Mesenteric fat pad (tissue), 1 donor: ENCODE data around the gene PDE4D. TPM values are rescaled to one million over a fixed set of nuclear protein-coding genes. Genes with fewer than 3 reads are reported as not detected.

Experiments used
- DNase-seq: peaks from one replicate; pipeline ENCODE4 v3.0.0-alpha.2; 2020; ENCODE audit warnings: low spot score
- total RNA-seq: library from RNA; stranded (reverse); fragmentation: NEBNext Ultra II Directional; extraction: Animal tissue kit (Norgen Biotek cat#: 25700); gene quantifications from one replicate; pipeline ENCODE4 v1.2.1, GENCODE V29; 2021
- donor health status: DM: yes; HTN: yes; CAD: no.

PDE4D gene
- total RNA-seq, 1 donor from 2014 or later: 28.8 TPM

DNA sequence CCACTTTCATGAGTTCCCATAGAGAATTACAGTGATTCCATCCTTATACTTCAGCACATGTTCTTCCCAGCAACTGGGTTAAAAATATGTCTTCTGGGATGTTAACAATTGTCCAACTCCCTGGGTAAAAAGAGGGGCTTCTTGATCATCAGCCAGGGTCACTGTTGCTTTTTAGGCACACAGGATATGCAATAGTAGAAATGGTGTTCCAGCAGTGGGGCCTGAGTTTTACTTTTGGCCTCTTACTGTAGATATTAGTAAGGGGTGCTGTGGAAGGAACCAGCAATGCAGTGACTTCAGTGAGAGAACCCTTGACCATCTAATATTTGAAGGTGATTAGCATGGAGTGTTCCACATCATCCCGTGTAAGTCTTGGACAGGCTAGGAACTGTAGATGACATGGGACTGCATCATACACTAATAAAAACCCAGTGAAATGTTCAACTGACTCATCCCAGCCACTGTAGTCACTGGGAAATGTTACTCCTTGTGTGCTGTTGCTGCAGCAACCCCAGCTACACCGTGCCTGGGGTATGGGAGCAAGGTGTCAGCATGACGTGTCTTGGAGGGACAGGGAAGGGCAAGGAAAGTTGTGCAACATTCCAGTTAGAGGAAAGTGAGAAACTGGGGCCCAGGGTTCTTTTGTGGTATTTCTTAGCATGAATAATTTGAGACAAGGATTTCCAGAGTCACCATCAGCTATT lies 699.8 kb downstream of the PDE4D start:
- DNase-seq: no peak

GRCh38 chr5:59190746-59191145 lies 702.8 kb downstream of the PDE4D start:
- DNase-seq: no peak

DNA sequence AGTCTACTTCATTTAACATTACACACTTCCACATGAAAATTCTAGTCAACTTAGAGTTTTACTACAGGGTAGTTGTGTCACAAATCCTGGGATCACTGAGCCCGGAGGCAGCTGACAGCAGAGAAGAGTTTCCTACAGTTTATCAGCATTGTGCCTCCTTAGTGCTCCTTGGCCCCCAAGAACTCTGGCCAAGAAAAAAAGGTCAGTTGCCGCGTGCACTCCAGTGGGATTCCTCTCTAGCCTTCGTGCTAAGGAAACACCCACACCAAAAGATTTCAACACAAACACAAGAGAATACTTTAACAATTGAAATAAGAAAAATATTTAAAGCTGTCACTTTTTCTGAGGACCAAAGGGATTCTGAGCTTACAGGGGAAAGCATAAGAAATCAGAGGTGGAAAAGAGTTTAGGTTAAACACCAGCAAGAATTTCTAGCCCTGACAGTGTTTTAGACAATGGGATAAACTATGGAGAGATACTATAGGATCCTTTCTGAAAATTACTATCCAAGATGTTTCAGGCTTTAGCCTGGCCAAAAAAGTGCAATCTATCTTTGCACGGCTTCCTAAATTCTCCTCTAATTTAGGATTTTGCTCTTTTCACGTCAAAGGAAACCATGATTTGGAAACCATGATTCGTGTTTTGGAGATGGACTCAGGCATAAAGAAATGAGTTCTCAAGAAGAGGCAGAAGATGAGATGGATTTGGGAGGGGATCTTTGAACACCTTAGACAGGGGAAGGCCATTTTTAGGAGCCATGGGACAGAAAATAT lies 703.9 kb downstream of the PDE4D start:
- no peak for DNase-seq

- no peak for DNase-seq
Observed at GRCh38 chr5:59188419-59189225, 704.9 kb downstream of the PDE4D start.

GRCh38 chr5:59187857-59188256 lies 705.7 kb downstream of the PDE4D start:
- DNase-seq: no peak

GRCh38 chr5:59186623-59187022 lies 706.9 kb downstream of the PDE4D start:
- DNase-seq: no peak

GRCh38 chr5:59185757-59186385 lies 707.7 kb downstream of the PDE4D start:
- no peak for DNase-seq

DNA sequence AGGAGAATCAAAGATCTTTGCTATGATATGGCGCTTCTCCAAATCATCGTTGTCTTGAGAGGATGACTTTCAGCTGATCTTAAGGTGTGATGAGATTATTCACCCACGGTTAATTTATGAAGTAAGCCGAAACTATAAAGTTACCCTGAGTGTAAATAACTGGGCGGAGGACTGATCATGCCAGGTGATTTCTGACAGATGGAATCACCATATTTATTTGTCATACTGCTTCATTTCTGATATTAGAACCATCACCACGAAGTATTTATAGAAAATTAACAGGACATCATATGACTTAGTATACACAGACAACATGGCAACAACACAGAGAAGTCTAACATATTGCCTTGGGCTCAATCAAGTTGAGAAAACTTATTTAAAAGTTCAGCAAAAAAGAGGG lies 708.8 kb downstream of the PDE4D start:
- DNase-seq: no peak

GRCh38 chr5:59182760-59183159 lies 710.8 kb downstream of the PDE4D start:
- no peak for DNase-seq

- DNase-seq: no peak
Observed at GRCh38 chr5:59180515-59180914, 713.0 kb downstream of the PDE4D start.

GRCh38 chr5:59179704-59180103 lies 713.8 kb downstream of the PDE4D start:
- no peak for DNase-seq

DNA sequence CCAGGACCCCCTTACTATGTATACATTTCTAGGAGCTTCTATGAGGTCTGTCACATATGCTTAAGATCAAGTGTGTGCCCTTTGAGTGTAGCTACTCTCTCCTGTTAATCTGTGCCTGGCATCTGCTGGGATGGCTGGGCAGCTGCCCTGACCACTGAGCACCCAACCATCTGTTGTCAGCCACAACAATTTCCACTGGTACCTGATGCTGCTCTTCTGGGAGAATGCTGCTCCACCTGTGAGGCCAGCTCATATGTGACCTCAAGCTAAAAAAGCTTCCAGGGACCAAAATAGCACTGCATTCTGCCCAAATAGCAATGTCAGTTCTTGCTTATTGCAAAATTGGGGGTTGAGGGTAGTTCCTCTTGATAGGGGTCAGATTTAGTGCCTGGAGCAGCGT lies 715.0 kb downstream of the PDE4D start:
- DNase-seq: no peak

DNA sequence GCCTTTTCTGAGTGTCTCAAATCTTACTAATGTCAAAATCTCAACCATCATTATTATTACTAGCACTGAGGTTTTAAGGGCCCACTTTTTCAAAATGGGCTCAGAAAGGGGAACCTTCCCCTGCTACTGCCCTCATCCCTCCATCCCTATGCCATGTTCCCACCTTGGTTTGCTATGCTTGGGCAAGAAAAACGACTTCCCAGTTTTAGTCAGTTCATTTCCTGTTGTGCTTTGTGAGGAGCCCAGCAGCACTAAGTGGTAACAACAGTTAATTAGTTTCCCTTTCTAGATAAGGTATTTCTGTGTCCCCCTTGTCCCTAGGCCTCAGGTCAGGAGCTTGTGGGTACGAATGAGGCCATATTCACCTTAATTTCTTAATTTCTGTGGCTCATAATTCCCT lies 715.5 kb downstream of the PDE4D start:
- no peak for DNase-seq

- no peak for DNase-seq
Observed at GRCh38 chr5:59177644-59178043, 715.9 kb downstream of the PDE4D start.

DNA sequence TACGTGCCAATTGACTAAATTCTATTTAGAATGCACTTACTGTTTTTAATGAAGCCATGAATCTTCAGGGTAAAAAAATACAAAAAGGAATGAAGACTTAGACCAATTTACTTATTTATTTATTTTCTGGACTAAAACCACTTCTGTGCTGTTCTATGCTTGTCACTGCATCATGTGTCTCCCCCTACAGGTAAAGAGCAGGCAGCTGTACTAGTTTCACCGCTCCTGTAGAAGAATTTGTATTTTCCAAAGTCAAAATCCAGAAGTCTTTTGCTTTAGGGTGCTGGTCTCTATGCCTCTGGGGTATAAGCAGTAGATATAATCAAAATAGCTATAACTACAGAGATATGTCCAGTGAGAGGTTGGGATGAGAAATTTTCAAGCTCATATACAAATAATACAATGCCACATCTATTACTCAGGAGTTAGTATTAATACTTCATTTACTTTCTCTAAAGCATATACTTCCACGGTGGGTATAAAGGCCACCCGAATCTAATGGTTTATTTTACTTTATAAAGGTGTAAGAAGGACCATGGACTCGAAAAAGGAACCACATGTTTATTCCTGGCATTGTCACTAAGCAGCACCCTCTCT lies 719.2 kb downstream of the PDE4D start:
- DNase-seq: no peak

DNA sequence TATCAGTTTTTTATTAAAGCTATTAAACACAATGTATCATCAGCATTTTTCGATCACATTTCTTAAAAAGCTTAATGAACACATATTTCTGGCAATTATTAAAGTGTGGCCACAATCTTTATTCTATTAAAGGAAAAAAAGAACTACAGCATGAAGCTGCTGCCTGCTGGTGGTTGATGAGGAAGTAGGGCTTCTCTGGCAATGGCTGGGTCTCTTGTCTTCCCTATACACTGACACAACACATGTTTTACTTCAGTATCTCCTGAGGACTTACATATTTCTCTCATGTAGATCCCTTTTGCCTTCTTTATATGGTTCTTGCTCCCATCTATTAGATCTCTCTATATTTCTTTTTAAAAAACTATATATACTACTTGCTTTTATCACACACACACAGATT lies 719.9 kb downstream of the PDE4D start:
- no peak for DNase-seq

DNA sequence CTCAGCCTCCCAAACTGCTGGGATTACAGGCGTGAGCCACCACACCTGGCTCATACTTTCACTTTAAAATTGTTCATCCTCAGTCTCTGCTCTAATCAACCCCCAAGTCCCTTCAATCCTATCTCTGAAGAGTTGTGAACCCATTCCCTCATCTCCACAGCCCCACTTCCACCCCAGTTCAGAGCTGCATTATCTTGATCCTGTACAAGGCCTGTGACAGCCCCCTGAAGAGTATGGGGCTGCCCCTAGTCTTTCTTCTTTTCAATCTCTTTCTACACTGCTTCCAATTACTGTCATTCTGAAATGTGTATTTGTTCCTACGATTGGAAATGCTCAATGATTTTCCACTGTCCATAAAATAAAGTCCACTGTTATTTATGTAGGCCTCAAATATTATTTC lies 722.4 kb downstream of the PDE4D start:
- DNase-seq: no peak

DNA sequence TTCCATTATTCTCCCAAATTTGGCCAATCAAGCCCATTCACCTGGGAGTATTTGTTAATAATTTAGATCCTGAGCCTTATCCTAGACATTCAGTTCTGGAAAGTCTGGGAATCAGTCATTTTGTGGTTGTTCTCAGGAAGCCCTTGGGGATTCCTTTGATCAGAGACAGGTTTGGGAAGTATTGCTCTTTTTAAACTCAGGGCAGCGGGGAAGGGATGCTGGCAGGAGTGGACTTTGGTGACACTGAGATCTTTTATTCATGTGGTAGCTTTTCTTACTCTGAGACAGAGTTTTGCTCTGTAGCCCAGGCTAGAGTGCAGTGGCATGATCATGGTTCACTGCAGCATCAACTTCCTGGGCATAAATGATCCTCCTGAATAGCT lies 723.8 kb downstream of the PDE4D start:
- no peak for DNase-seq

GRCh38 chr5:59169081-59169767 lies 724.3 kb downstream of the PDE4D start:
- no peak for DNase-seq

DNA sequence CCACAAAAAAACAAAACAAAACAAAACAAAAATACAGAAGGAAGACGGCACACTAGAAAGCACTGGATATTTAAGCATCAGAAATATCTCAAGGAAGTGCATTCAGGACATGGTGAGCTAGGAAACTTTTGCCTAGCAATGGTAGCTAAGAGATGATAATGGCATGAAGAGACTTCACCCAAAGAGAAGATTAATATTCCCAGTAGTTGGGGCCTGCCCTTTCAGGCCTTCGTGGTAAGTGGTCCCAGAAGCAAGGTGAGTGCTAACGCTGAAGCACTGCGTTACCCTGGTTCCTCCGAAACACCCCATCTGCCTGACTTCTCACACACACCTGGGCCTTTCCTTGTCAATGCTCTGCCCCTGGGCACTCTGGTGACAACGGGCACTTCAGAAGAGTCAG lies 725.5 kb downstream of the PDE4D start:
- DNase-seq: no peak
